Hepatocyte (in vitro differentiated cells): ENCODE data around the gene HOXD10. TPM values are rescaled to one million over a fixed set of nuclear protein-coding genes. Genes with fewer than 3 reads are reported as not detected.

Experiments
- DNase-seq: peaks from one replicate; pipeline ENCODE4 v3.0.0-alpha.2; 2016; ENCODE audit warnings: low spot score
- H2AFZ ChIP-seq: fragments of 200-600 bp; sonication (generic); 2 replicates; pipeline ENCODE4 v1.6.0; 2016; ENCODE audit warnings: antibody characterized with exemption, mild to moderate bottlenecking
- H3K27ac ChIP-seq: fragments of 200-600 bp; sonication (generic); 2 replicates; pipeline ENCODE4 v1.5.1; 2016; ENCODE audit warnings: mild to moderate bottlenecking
- H3K27me3 ChIP-seq: fragments of 200-600 bp; sonication (generic); 2 replicates; pipeline ENCODE4 v1.6.1; 2016
- H3K36me3 ChIP-seq: fragments of 200-600 bp; sonication (generic); replicated peaks from 2 replicates; pipeline ENCODE4 v1.5.1; 2016; ENCODE audit warnings: low read depth; ENCODE audit not compliant: insufficient read depth
- H3K4me1 ChIP-seq: fragments of 200-600 bp; sonication (generic); 2 replicates; pipeline ENCODE4 v1.5.1; 2016; ENCODE audit warnings: mild to moderate bottlenecking, moderate library complexity; ENCODE audit not compliant: insufficient read depth
- H3K4me2 ChIP-seq: fragments of 200-600 bp; sonication (generic); 2 replicates; pipeline ENCODE4 v1.6.0; 2016
- H3K4me3 ChIP-seq: fragments of 200-600 bp; sonication (generic); 2 replicates; pipeline ENCODE4 v1.5.1; 2016; ENCODE audit warnings: mild to moderate bottlenecking
- H3K79me2 ChIP-seq: fragments of 200-600 bp; sonication (generic); 2 replicates; pipeline ENCODE4 v1.6.0; 2017; ENCODE audit warnings: mild to moderate bottlenecking
- H3K9me2 ChIP-seq: fragments of 200-600 bp; sonication (generic); replicated peaks from 2 replicates; pipeline ENCODE4 v1.6.0; 2017; ENCODE audit warnings: mild to moderate bottlenecking; ENCODE audit not compliant: insufficient read depth
- H3K9me3 ChIP-seq: fragments of 200-600 bp; sonication (generic); 2 replicates; pipeline ENCODE4 v1.5.1; 2016; ENCODE audit warnings: low read depth, mild to moderate bottlenecking
- H4K20me1 ChIP-seq: fragments of 200-600 bp; sonication (generic); 2 replicates; pipeline ENCODE4 v1.6.0; 2016; ENCODE audit warnings: mild to moderate bottlenecking; ENCODE audit not compliant: insufficient read depth, poor library complexity, severe bottlenecking
- EZH2 ChIP-seq: fragments of 200-600 bp; sonication (generic); IDR thresholded peaks from 2 replicates; pipeline ENCODE4 v1.6.1; 2016; ENCODE audit warnings: antibody characterized with exemption, mild to moderate bottlenecking, borderline replicate concordance
- EZH2phosphoT487 ChIP-seq: fragments of 200-600 bp; sonication (generic); IDR thresholded peaks from one replicate; pipeline ENCODE4 v1.6.1; 2018; ENCODE audit warnings: antibody characterized with exemption, mild to moderate bottlenecking, low read depth, moderate library complexity; ENCODE audit not compliant: unreplicated experiment, severe bottlenecking
- WGBS: methylation state at CpG from one replicate; pipeline ENCODE4 v1.1.6; 2016; ENCODE audit warnings: low lambda C conversion rate; ENCODE audit errors: missing lambda C conversion rate; 5-methylcytosine and 5-hydroxymethylcytosine counted together
- polyA plus RNA-seq: library from polyadenylated mRNA; unstranded; fragments of >200 nt; fragmentation: Nextera tagmentation; extraction: Ambion mirVana; gene quantifications from 2 replicates; pipeline ENCODE4 v1.2.1, GENCODE V29; 2016
- total RNA-seq: library from RNA; depleted of rRNA; stranded (reverse); fragments of >200 nt; gene quantifications from 2 replicates; pipeline ENCODE4 v1.2.3, GENCODE V29; 2014
- TF ChIP-seq, protein P1 (sequence below): fragments of 200-600 bp; sonication (generic); IDR thresholded peaks from 2 replicates; pipeline ENCODE4 v1.5.1; 2016; ENCODE audit warnings: antibody characterized with exemption, mild to moderate bottlenecking; ENCODE audit not compliant: poor library complexity

Gene HOXD10
- total and polyA plus RNA-seq, 2 experiments from 2014 or later: 5.1 to 8.5 TPM

DNA sequence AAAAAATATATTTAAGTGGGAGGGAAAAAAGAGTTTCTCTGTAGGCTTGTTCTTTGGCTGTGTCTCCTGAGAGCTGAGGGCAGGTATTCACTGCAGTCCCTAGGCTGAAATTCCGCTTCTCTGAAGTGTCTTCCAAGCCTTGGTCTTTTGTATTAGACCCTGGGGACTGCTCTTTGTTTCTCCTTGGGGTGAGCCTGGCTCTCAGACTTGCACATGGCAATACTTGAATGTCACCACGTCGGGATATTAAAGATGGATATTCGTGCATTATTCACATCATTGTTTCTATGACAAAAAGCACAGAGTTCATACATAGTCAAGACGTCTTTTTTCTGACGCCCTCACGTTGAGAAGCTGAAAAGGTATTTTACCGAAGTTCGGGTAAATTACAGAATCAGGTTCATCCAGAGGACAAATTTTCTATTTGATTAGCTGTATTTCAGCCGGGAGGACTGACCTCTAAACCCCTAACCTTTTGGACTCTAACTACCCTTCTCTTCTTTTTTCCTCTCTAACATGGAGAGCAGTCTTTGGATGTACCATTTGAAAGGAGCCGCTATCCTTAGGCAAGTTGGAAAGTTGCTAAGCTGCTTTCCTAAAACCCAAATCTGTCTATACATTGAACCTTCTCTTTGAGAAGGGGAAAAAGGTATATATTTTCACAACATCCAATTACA is 38.1 kb downstream of the HOXD10 start:
- WGBS: 42% methylated on average over 11 of the region's 11 CpGs
- Histone ChIP-seq H3K4me2 (no peak overlapping the region), H3K27ac (no peak overlapping the region), H3K27me3 (peaks cover 98% of the 10 kb centered on the region), H3K4me3 (no peak overlapping the region), H3K9me2 (no peaks in the 10 kb centered on the region), H3K9me3 (no peaks in the 10 kb centered on the region), H4K20me1 (no peaks in the 10 kb centered on the region), H3K36me3 (no peaks in the 10 kb centered on the region), H2AFZ (no peak overlapping the region), H3K4me1 (peaks cover 9% of the 10 kb centered on the region), H3K79me2 (no peaks in the 10 kb centered on the region)
- peak; percentile 22 for TF ChIP-seq EZH2
- TF ChIP-seq, protein P1, sequence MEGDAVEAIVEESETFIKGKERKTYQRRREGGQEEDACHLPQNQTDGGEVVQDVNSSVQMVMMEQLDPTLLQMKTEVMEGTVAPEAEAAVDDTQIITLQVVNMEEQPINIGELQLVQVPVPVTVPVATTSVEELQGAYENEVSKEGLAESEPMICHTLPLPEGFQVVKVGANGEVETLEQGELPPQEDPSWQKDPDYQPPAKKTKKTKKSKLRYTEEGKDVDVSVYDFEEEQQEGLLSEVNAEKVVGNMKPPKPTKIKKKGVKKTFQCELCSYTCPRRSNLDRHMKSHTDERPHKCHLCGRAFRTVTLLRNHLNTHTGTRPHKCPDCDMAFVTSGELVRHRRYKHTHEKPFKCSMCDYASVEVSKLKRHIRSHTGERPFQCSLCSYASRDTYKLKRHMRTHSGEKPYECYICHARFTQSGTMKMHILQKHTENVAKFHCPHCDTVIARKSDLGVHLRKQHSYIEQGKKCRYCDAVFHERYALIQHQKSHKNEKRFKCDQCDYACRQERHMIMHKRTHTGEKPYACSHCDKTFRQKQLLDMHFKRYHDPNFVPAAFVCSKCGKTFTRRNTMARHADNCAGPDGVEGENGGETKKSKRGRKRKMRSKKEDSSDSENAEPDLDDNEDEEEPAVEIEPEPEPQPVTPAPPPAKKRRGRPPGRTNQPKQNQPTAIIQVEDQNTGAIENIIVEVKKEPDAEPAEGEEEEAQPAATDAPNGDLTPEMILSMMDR: no peak
- no peak for DNase-seq

DNA sequence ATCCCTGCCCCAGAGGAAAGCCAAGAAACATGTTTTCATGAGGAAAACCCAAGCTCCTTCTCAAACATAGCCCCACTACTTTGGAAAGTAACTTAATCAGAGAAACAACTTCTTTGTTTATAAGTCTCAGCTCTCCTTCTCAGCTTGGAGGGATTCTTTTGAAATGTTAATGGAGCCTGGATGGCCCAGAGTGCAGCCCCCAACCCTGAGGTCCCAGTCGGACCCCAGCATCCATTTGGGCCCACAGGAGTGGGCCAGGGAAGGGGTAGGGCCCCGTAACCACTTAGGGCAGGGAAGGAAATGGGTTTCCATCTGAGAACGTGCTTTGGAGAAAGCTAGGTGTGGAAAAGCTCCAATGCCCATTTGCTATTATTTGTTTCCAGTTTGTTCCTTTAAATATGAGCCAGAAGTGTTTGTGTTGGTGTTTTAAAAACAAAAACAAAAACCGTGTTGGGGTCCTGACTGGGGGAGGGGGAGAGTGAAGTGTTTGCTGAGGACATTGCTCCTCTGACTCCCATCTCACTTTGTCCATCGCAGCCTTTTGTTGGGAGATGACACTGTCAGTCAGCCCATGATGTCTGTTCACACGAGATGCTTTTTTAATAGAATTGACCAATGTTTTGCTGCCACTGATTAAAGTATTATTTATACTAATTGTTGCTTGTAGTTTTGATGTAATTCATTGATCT is 38.9 kb downstream of the HOXD10 start:
- Histone ChIP-seq H3K9me2 (no peaks in the 10 kb centered on the region), H3K79me2 (no peaks in the 10 kb centered on the region), H3K4me3 (no peak overlapping the region), H3K9me3 (no peaks in the 10 kb centered on the region), H3K4me2 (no peak overlapping the region), H3K36me3 (no peaks in the 10 kb centered on the region), H2AFZ (no peak overlapping the region), H4K20me1 (no peaks in the 10 kb centered on the region), H3K4me1 (peaks cover 17% of the 10 kb centered on the region), H3K27me3 (peaks cover 98% of the 10 kb centered on the region), H3K27ac (no peak overlapping the region)
- DNase-seq: no peak
- WGBS: 23% methylated on average over 6 of the region's 6 CpGs
- TF ChIP-seq, protein P1: no peak
- TF ChIP-seq EZH2phosphoT487: no peak
- TF ChIP-seq EZH2: no peak

- H3K4me1 ChIP-seq: peaks cover 20% of the 10 kb centered on the region
- no peaks in the 10 kb centered on the region for H3K9me3 ChIP-seq
- peaks cover 98% of the 10 kb centered on the region for H3K27me3 ChIP-seq
- no peak overlapping the region for H3K4me2 ChIP-seq
- no peak overlapping the region for H3K27ac ChIP-seq
- H4K20me1 ChIP-seq: no peaks in the 10 kb centered on the region
- H3K36me3 ChIP-seq: no peaks in the 10 kb centered on the region
- no peak overlapping the region for H2AFZ ChIP-seq
- no peak for DNase-seq
- no peak for TF ChIP-seq EZH2phosphoT487
- TF ChIP-seq, protein P1: no peak
- TF ChIP-seq EZH2: no peak
- no peak overlapping the region for H3K4me3 ChIP-seq
- H3K9me2 ChIP-seq: no peaks in the 10 kb centered on the region
- no peaks in the 10 kb centered on the region for H3K79me2 ChIP-seq
- 26% methylated on average over 8 of the region's 8 CpGs for WGBS
Measured at GRCh38 chr2:176156301-176156806, 39.8 kb downstream of the HOXD10 start.
